ENCODE results near the gene PCNP.
A peak's percentile ranks its signal among the peaks of the same experiment; 100 is the strongest.
"Not testable (repeated sequence)": the region's sequence is repeated elsewhere in the genome, so short reads cannot be mapped to it uniquely, and the experiment has no call there.

PCNP gene

DNA sequence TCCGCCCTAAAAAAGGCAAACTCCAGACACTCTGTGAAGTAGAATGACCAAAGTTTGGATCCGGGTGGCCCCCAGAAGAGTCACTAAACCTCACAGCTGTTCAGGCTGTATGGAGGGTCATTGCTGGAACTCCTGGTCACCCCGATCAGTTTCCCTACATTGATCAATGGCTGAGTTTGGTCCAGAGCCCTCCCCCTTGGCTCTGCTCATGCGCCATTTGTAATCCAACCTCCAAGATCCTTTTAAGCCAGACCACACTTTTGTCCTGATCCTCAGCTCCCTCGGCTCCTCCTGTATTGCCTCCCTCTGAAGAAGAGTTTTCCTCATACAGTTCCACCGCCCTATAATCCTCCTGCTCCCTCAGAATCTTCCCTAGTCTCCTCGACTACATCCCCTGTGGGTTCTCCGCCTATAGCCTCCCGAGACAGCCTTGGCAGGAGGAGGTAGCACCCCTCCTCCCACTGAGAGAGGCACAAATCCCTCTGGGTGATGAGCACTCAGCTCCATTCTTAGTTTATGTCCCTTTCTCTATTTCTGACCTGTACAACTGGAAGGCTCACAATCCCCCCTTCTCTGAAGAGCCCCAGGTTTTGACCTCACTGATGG, 60.7 kb downstream of the PCNP start:
- Mint-ChIP-seq H3K4me3 (no peak overlapping the region), H3K27me3 (no peaks in the 10 kb centered on the region), H3K27ac (no peak overlapping the region), H3K4me1 (peaks cover 2% of the 10 kb centered on the region), H3K9me3 (no peaks in the 10 kb centered on the region), H3K36me3 (ENCODE audit: low read depth) (no peaks in the 10 kb centered on the region)
- DNase-seq (no peak), ATAC-seq (no peak)

DNA sequence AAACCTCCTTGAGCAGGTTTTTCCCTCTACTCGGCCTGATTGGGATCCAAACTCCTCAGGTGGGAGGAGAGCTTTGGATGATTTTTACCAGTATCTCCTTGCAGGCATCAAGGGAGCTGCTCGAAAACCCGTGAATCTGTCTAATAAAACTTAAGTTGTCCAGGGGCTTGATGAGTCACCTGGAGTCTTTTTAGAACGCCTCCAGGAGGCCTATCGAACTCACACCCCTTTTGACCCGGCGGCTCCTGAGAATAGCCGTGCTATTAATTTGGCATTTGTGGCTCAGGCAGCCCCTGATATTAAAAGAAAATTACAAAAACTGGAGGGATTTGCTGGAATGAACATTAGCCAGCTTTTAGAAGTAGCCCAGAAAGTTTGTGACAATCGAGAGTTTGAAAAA, 61.4 kb downstream of the PCNP start:
- DNase-seq = no peak
- Mint-ChIP-seq H3K36me3 (ENCODE audit: low read depth) (no peaks in the 10 kb centered on the region), H3K27ac (no peak overlapping the region), H3K4me1 (peaks cover 2% of the 10 kb centered on the region), H3K9me3 (no peaks in the 10 kb centered on the region), H3K4me3 (no peak overlapping the region), H3K27me3 (no peaks in the 10 kb centered on the region)
- ATAC-seq = no peak

- Mint-ChIP-seq H3K4me1 (peaks cover 2% of the 10 kb centered on the region), H3K4me3 (no peak overlapping the region), H3K36me3 (ENCODE audit: low read depth) (no peaks in the 10 kb centered on the region), H3K9me3 (no peaks in the 10 kb centered on the region), H3K27me3 (no peaks in the 10 kb centered on the region), H3K27ac (no peak overlapping the region)
- DNase-seq (peak; percentile 78), ATAC-seq (peak; percentile 92)
These were observed 62.2 kb downstream of the PCNP start for GRCh38 chr3:101635954-101636798.

GRCh38 chr3:101637451-101637850, 63.5 kb downstream of the PCNP start:
- H3K4me3 Mint-ChIP-seq = no peak overlapping the region
- H3K27ac Mint-ChIP-seq = no peak overlapping the region
- H3K27me3 Mint-ChIP-seq = no peaks in the 10 kb centered on the region
- no peaks in the 10 kb centered on the region for H3K9me3 Mint-ChIP-seq
- no peaks in the 10 kb centered on the region for H3K36me3 Mint-ChIP-seq (ENCODE audit: low read depth)
- H3K4me1 Mint-ChIP-seq = peaks cover 4% of the 10 kb centered on the region
- ATAC-seq = no peak
- DNase-seq = no peak

DNA sequence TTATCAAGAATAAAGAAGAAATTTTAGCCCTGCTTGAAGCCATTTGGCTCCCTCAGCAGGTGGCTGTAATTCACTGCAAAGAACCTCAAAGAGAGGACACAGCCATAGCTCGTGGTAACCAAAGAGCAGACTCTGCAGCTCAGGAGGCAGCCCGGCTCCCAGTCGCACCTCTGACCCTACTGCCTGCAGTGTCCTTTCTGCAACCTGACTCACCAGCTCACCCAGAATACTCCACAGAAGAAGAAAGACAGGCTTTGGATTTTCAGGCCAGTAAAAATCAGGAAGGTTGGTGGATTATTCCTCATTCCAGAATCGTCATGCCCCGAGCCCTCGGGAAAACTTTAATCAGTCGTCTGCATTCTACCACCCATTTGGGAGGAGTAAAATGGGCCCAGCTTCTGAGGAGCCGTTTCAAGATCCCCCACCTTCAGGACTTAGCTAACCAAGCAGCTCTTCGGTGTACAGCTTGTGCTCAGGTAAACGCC, 64.3 kb downstream of the PCNP start:
- Mint-ChIP-seq H3K36me3 (ENCODE audit: low read depth) (no peaks in the 10 kb centered on the region), H3K27ac (no peak overlapping the region), H3K4me1 (peaks cover 8% of the 10 kb centered on the region), H3K9me3 (no peaks in the 10 kb centered on the region), H3K27me3 (no peaks in the 10 kb centered on the region), H3K4me3 (no peak overlapping the region)
- no peak for ATAC-seq
- no peak for DNase-seq

DNA sequence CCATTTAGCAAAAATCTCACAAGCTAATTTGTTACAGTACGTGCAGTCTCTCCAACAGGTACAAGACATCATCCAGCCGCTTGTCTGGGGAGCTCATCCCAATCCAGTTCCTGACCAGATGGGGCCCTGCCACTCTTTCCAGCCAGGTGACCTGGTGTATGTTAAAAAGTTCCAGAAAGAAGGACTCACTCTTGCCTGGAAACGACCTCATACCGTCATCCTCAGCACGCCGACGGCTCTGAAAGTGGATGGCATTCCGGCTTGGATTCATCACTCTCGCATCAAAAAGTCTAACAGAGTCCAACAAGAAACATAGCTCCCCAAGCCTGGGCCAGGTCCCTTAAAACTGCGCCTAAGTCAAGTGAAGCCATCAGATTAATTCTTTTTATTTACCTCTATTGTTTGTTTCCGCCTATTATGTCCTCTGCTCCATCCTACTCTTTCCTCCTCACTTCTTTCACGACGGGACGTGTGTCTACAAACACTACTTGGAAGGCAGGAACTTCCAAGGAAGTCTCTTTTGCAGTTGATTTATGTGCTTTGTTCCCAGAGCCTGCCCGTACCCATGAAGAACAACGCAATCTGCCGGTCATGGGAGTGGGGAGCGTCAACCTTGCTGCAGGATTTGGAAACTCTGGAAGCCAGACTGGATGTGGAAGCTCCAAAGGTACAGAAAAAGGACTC, 65.4 kb downstream of the PCNP start:
- peaks cover 20% of the 10 kb centered on the region for H3K4me1 Mint-ChIP-seq
- no peaks in the 10 kb centered on the region for H3K27me3 Mint-ChIP-seq
- ATAC-seq (no peak), DNase-seq (no peak)
- H3K27ac Mint-ChIP-seq = no peak overlapping the region
- no peak overlapping the region for H3K4me3 Mint-ChIP-seq
- no peaks in the 10 kb centered on the region for H3K9me3 Mint-ChIP-seq
- H3K36me3 Mint-ChIP-seq (ENCODE audit: low read depth) = no peaks in the 10 kb centered on the region

- no peak for ATAC-seq
These were observed 66.3 kb downstream of the PCNP start for GRCh38 chr3:101640256-101640655.

GRCh38 chr3:101641397-101642115, 67.6 kb downstream of the PCNP start:
- not testable (repeated sequence) for H3K36me3 Mint-ChIP-seq (ENCODE audit: low read depth)

More at GRCh38 chr3:101640256-101640655, 66.3 kb downstream of the PCNP start:
- DNase-seq = no peak
- Mint-ChIP-seq H3K4me3 (no peak overlapping the region), H3K9me3 (no peaks in the 10 kb centered on the region), H3K4me1 (peaks cover 28% of the 10 kb centered on the region), H3K36me3 (ENCODE audit: low read depth) (no peaks in the 10 kb centered on the region), H3K27ac (no peak overlapping the region), H3K27me3 (no peaks in the 10 kb centered on the region)

DNA sequence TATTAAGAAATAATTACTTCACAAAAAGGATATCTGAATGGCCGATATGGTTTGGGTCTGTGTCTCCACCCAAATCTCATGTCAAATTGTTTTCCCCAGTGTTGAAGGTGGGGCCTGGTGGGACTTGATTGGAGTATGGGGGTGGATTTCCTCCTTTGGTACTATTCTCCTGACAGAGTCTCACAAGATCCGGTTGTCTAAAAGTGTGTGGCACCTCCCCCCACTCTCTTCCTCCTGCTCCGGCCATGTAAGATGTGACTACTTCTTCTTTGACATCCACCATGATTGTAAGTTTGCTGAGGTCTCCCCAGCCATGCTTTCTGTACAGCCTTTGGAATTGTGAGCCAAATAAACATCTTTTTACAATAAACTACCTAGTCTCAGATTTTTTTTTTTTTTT, 68.5 kb downstream of the PCNP start:
- Mint-ChIP-seq H3K9me3 (no peaks in the 10 kb centered on the region), H3K4me3 (no peak overlapping the region), H3K36me3 (ENCODE audit: low read depth) (peaks cover 3% of the 10 kb centered on the region), H3K4me1 (peaks cover 36% of the 10 kb centered on the region), H3K27ac (no peak overlapping the region), H3K27me3 (no peaks in the 10 kb centered on the region)
- DNase-seq (no peak), ATAC-seq (no peak)

More at GRCh38 chr3:101641397-101642115, 67.6 kb downstream of the PCNP start:
- not testable (repeated sequence) for H3K27me3 Mint-ChIP-seq, H3K9me3 Mint-ChIP-seq, H3K4me3 Mint-ChIP-seq, DNase-seq, ATAC-seq
- Mint-ChIP-seq H3K27ac (peak overlapping the region; percentile 19), H3K4me1 (peaks cover 36% of the 10 kb centered on the region)

- Mint-ChIP-seq H3K27ac (peak overlapping the region; percentile 76), H3K4me1 (peaks cover 36% of the 10 kb centered on the region), H3K36me3 (ENCODE audit: low read depth) (peaks cover 3% of the 10 kb centered on the region), H3K4me3 (peak overlapping the region; percentile 27), H3K9me3 (no peaks in the 10 kb centered on the region), H3K27me3 (no peaks in the 10 kb centered on the region)
- no peak for DNase-seq
- no peak for ATAC-seq
These were observed 69.2 kb downstream of the PCNP start for GRCh38 chr3:101643009-101643844.
